NCI-H446 treated with DMSO at 0.1 percent for 48 hours (cell line): ENCODE measurements around the gene FOXN4.

Experiments used
- DNase-seq: peaks from one replicate; lab custom pipeline; 2025; lab: John Stamatoyannopoulos, UW

Gene FOXN4

GRCh38 chr12:109258607-109259544 lies 50.2 kb downstream of the FOXN4 start:
- DNase-seq, result no peak

GRCh38 chr12:109258201-109258600 lies 50.9 kb downstream of the FOXN4 start:
- DNase-seq, result no peak

- DNase-seq, result no peak
Measured at GRCh38 chr12:109256011-109256410, 53.1 kb downstream of the FOXN4 start.

GRCh38 chr12:109255377-109255776 lies 53.7 kb downstream of the FOXN4 start:
- DNase-seq, result no peak

GRCh38 chr12:109253913-109254544 lies 55.1 kb downstream of the FOXN4 start:
- no peak for DNase-seq

GRCh38 chr12:109252799-109253198 lies 56.3 kb downstream of the FOXN4 start:
- DNase-seq, result no peak

- DNase-seq, result no peak
Measured at GRCh38 chr12:109250523-109250922, 58.6 kb downstream of the FOXN4 start.

- DNase-seq, result no peak
Measured at GRCh38 chr12:109247831-109248654, 61.0 kb downstream of the FOXN4 start.

- no peak for DNase-seq
Measured at GRCh38 chr12:109246221-109246620, 62.9 kb downstream of the FOXN4 start.

- no peak for DNase-seq
Measured at GRCh38 chr12:109244073-109244472, 65.0 kb downstream of the FOXN4 start.

GRCh38 chr12:109241936-109242335 lies 67.1 kb downstream of the FOXN4 start:
- no peak for DNase-seq

GRCh38 chr12:109240365-109240764 lies 68.7 kb downstream of the FOXN4 start:
- no peak for DNase-seq

- DNase-seq, result no peak
Measured at GRCh38 chr12:109239691-109240090, 69.4 kb downstream of the FOXN4 start.

- no peak for DNase-seq
Measured at GRCh38 chr12:109239179-109239578, 69.9 kb downstream of the FOXN4 start.

GRCh38 chr12:109236257-109236656 lies 72.8 kb downstream of the FOXN4 start:
- DNase-seq, result no peak

- DNase-seq, result no peak
Measured at GRCh38 chr12:109234012-109234411, 75.1 kb downstream of the FOXN4 start.

GRCh38 chr12:109232731-109233130 lies 76.4 kb downstream of the FOXN4 start:
- no peak for DNase-seq

GRCh38 chr12:109230193-109230592 lies 78.9 kb downstream of the FOXN4 start:
- DNase-seq, result no peak

GRCh38 chr12:109228664-109229063 lies 80.4 kb downstream of the FOXN4 start:
- DNase-seq, result no peak
